ENCODE results near the gene SLC39A9. TPM values are rescaled to one million over a fixed set of nuclear protein-coding genes. Genes with fewer than 3 reads are reported as not detected.

Gene SLC39A9, protein sequence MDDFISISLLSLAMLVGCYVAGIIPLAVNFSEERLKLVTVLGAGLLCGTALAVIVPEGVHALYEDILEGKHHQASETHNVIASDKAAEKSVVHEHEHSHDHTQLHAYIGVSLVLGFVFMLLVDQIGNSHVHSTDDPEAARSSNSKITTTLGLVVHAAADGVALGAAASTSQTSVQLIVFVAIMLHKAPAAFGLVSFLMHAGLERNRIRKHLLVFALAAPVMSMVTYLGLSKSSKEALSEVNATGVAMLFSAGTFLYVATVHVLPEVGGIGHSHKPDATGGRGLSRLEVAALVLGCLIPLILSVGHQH
- 118 TPM for total RNA-seq

- no peak for FAIRE-seq
These were observed at the start of gene SLC39A9, which contains the start of gene ERH for GRCh38 chr14:69398053-69398817. SLC39A9 (plus strand) TSS chr14:69398692; CDS start chr14:69399370, 678 bp downstream. ERH (minus strand) TSS chr14:69398299; CDS start chr14:69398233, 66 bp downstream.

DNA sequence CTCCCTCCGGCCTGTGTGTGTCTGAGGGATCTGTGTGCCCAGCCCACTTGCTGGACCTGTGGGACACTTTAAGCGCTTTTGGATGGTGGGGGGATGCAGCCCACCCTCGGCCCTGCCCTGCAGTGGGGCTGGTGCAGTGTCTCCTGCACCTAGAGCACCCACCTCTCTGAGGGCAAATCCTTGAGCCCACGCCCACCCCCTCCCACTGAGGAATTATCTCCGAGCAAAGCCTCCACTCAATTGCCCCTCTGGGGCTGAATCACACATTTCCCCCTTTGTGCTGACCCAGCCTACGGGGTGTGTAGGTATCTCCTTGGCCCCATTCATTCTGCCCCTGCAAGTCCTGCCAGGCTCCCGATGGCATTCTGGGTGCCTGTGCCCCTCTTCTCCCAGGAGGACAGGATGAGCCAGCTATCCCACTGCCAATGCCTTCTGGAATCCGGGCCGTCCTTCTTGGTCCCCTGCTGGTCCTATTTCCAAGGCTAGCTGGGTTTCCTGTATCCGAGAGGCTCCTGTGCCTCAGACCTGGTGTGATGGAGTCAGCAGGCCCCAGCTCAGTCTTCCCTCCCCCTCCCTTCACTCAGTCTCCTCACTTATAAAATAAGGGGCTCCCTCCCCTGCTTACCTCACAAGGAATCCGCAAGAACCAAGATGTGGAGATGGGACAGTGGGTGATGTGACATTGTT lies 49.3 kb upstream of the SLC39A9 start:
- DNase-seq (ENCODE audit: low spot score in 2 of 2) (no peak), FAIRE-seq (no peak)

More at GRCh38 chr14:69398053-69398817, at the start of gene SLC39A9, which contains the start of gene ERH:
- peak; percentile 81 to 88 for DNase-seq (ENCODE audit: low spot score in 2 of 2)

DNA sequence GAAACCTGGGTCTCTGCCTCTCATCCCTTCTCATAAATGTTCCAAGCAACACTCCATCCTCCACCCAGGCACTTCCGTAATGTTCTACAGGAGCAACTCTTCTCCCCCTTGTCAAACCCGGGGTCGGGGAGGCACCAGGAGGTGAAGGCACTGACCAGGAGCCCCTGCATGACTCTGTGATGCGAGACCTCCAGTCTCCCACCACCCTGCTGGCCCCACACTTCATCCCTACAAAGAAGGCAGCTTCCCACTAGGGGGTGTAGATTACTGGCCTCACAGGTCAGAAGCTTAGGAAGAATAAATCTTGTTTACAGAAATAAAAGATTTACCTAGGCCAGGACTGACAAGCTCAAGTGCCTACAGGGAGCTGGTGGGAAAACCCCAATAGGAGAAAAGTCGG lies 47.6 kb upstream of the SLC39A9 start:
- FAIRE-seq: no peak
- no peak for DNase-seq (ENCODE audit: low spot score in 2 of 2)

DNA sequence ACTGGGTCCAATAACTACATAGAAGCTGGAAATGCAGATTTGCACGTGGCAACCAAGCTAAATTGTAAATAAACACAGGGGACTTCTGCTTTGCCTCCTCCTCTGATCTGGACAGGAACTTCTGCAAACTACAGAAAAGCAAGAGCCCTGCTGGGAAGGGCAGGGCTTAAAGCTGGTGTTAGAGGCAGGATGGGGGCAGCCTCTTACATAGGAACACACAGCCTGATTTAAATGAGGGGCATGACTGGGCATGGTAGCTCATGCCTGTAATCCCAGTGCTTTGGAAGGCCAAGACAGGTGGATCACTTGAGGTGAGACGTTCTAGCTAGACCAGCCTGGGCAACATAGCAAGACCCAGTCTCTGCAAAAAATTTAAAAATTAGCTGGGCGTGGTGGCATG lies 47.1 kb upstream of the SLC39A9 start:
- DNase-seq (ENCODE audit: low spot score in 2 of 2) (no peak), FAIRE-seq (no peak)

DNA sequence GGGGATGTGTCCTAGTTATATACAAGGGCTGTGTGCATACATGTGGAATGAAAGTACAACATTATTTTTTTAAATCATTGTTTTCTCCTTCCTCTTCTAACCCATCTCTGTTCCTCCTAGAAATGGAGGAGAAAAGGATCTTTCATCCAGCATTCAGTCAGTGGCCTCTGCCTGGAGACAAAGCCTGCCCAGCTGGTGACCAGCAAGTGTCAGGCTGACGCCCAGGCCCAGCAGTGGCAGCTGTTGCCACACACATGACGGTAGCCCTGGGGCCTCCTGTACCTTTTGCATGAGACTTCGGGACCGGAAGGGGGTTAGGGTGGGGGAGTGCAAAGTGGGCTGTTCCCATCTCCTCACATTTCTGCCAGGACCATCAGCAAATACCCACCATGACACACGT lies 46.6 kb upstream of the SLC39A9 start:
- FAIRE-seq: no peak
- no peak for DNase-seq (ENCODE audit: low spot score in 2 of 2)

DNA sequence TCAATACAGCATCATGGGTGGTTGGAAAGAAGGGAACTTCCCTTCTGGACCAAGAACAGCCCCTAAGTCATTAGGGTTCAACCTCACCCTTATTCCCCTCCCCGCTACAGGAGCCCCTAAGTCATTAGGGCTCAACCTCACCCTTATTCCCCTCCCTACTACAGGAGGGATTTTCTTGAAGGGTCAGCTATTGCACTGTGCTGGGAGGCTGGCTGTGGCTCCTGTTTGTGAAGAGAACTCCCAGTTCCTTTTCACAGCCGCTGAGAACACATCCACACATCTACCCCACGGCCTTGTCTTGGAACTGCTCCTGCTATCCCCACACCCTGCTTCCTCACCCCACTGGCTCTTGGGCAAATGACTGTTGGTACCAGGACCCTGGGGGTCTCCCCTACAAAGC lies 45.3 kb upstream of the SLC39A9 start:
- DNase-seq (ENCODE audit: low spot score in 2 of 2) (no peak), FAIRE-seq (no peak)

- no peak for FAIRE-seq
- no peak for DNase-seq (ENCODE audit: low spot score in 2 of 2)
These were observed 43.9 kb upstream of the SLC39A9 start for GRCh38 chr14:69354383-69355153.

GRCh38 chr14:69355154-69355597 lies 43.3 kb upstream of the SLC39A9 start:
- no peak for FAIRE-seq
- DNase-seq (ENCODE audit: low spot score in 2 of 2): no peak

DNA sequence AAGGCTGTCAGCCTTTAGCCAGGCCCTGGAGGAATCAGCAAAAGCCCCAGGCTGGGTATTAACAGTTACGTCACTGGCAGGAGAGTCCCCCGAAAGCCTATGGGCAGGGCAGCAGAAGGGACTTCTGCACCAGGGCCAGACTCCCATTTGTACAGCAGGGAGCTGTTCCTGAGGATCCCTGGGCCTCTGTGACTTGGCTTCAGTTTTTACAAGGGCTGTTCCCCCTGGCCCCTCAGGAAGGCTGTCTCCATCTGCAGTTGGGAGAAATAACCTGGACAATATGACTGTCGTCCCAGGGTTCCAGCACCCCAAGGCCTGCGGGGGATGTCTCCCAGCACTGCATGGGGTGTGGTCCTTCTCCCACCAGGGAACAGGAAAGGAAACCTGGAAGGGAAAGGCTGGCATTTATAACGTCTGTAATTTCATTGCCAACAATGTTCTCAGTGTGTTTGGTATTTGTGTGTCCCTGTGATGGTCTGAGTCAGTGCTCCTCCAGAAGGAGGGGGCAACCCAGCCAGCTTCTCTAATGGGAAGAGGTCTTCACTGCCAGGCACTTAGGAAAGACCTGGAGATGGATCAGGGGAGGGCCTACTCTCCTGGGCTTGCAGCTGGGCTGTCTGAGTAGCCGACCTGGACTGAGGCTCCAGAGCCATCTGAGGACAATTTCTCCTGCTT lies 42.7 kb upstream of the SLC39A9 start:
- DNase-seq (ENCODE audit: low spot score in 2 of 2): no peak
- FAIRE-seq: no peak

- no peak for FAIRE-seq
- no peak for DNase-seq (ENCODE audit: low spot score in 2 of 2)
These were observed 41.5 kb upstream of the SLC39A9 start for GRCh38 chr14:69356903-69357543.

GRCh38 chr14:69357544-69358200 lies 40.8 kb upstream of the SLC39A9 start:
- no peak for FAIRE-seq
- DNase-seq (ENCODE audit: low spot score in 2 of 2): no peak

GRCh38 chr14:69358233-69358963 lies 40.1 kb upstream of the SLC39A9 start:
- FAIRE-seq: no peak
- no peak for DNase-seq (ENCODE audit: low spot score in 2 of 2)

- no peak for DNase-seq (ENCODE audit: low spot score in 2 of 2)
- FAIRE-seq: no peak
These were observed 39.5 kb upstream of the SLC39A9 start for GRCh38 chr14:69358966-69359365.

DNA sequence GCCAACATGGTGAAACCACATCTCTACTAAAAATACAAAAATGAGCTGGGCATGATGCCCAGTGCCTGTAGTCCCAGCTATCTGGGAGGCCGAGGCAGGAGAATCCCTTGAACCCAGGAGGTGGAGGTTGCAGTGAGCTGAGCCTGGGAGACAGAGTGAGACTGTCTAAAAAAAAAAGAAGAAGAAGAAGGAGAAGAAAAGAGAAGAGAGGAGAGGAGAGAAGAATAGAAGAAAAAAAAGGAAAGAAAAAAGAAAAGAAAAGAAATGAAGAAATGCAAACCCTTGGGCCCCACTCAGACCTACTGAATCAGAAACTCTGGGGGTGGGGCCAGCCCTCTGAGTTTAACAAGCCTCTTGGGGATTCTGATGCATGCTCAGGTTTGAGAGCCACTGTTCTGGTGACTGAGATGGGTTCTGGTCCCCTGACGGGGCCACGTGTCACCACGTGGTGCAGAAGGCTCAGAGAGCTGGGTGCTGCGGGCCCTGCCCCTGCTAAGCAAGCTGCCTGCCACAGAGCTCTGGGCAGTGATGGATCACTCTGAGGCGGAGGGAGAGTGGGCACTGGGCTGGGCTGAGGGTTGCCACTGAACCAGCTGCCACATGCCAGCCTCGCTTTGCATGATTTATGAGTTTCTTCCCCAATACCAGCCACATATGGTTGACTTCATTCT lies 37.9 kb upstream of the SLC39A9 start:
- FAIRE-seq (no peak), DNase-seq (ENCODE audit: low spot score in 2 of 2) (no peak)

DNA sequence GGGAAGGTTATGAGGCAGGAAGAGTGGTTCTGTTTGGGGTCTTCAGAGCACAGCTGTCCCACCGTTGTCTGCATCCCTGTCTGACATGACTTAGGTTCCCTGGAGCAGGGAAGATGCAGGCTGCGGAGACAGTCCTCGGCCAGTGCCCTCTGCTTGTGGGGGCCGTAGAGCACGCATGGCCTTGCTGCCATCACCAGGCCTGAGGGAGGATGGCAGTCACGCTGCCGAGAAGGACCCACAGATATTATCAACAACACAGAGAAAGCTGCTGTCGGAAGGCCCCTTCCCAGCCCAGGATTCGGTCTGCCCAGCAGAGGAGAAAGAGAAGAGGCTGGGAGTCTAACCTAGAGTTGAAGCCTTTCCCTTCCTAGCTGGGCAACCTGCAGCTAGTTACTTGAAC lies 35.4 kb upstream of the SLC39A9 start:
- DNase-seq (ENCODE audit: low spot score in 2 of 2): peak; percentile 38 to 61
- FAIRE-seq: no peak

GRCh38 chr14:69363964-69364363 lies 34.5 kb upstream of the SLC39A9 start:
- no peak for FAIRE-seq

GRCh38 chr14:69364378-69364777 lies 34.1 kb upstream of the SLC39A9 start:
- no peak for DNase-seq (ENCODE audit: low spot score in 2 of 2)
- no peak for FAIRE-seq

More at GRCh38 chr14:69363964-69364363, 34.5 kb upstream of the SLC39A9 start:
- DNase-seq (ENCODE audit: low spot score in 2 of 2): no peak

Measured in frontal cortex (tissue), 4 donors.